HUES64 (cell line): ENCODE measurements around the gene OR2B2.
"Not testable (repeated sequence)": the region's sequence is repeated elsewhere in the genome, so short reads cannot be mapped to it uniquely, and the experiment has no call there.

ENCODE experiments used
- H3K27ac ChIP-seq: 2 replicates; pipeline ENCODE4 v1.7.0; 2013; ENCODE audit warnings: low read depth, low read length, inconsistent platforms
- H3K27me3 ChIP-seq: 2 replicates; pipeline ENCODE4 v1.6.1; 2013; ENCODE audit warnings: mild to moderate bottlenecking, low read length; ENCODE audit not compliant: insufficient read depth
- H3K36me3 ChIP-seq: 2 replicates; pipeline ENCODE4 v1.6.1; 2013; ENCODE audit warnings: mild to moderate bottlenecking, low read length; ENCODE audit not compliant: insufficient read depth
- H3K4me1 ChIP-seq: 2 replicates; pipeline ENCODE4 v1.6.1; 2013; ENCODE audit warnings: mild to moderate bottlenecking, low read length, moderate library complexity; ENCODE audit not compliant: insufficient read depth
- H3K4me3 ChIP-seq: 2 replicates; pipeline ENCODE4 v1.5.1; 2013; ENCODE audit warnings: mild to moderate bottlenecking, low read length, moderate library complexity
- H3K9ac ChIP-seq: 2 replicates; pipeline ENCODE4 v1.6.1; 2013; ENCODE audit warnings: mild to moderate bottlenecking, low read depth, low read length
- H3K9me3 ChIP-seq: 2 replicates; pipeline ENCODE4 v1.6.1; 2013; ENCODE audit warnings: low read depth, low read length; ENCODE audit not compliant: insufficient read depth
- whole genome bisulfite sequencing: fragments of 150-250, 120-280 bp; methylation state at CpG from one replicate; pipeline ENCODE4 v1.1.7; 2013; ENCODE audit warnings: missing lambda C conversion rate; 5-methylcytosine and 5-hydroxymethylcytosine counted together

OR2B2 gene

GRCh38 chr6:27908017-27908416 is 4.2 kb downstream of the OR2B2 start:
- WGBS, result 100% methylated on average over 1 of the region's 1 CpG
- Histone ChIP-seq H3K27ac (no peak overlapping the region), H3K4me1 (no peaks in the 10 kb centered on the region), H3K4me3 (no peak overlapping the region), H3K27me3 (no peaks in the 10 kb centered on the region), H3K9me3 (no peaks in the 10 kb centered on the region), H3K9ac (no peak overlapping the region), H3K36me3 (no peaks in the 10 kb centered on the region)

- 2% methylated on average over 31 of the region's 38 CpGs for WGBS
- H3K4me1 ChIP-seq, result no peaks in the 10 kb centered on the region; the same call in none of the 2 replicates
- peak overlapping the region; percentile 88 for H3K9ac ChIP-seq
- H3K27ac ChIP-seq, result peak overlapping the region; percentile 72
- H3K27me3 ChIP-seq, result no peaks in the 10 kb centered on the region
- peak overlapping the region; percentile 95 for H3K4me3 ChIP-seq
- H3K36me3 ChIP-seq, result no peaks in the 10 kb centered on the region
- no peaks in the 10 kb centered on the region for H3K9me3 ChIP-seq
These were observed 9.6 kb downstream of the OR2B2 start for GRCh38 chr6:27902335-27903314.

- Histone ChIP-seq H3K27ac (no peak overlapping the region), H3K4me3 (peak overlapping the region; percentile 95), H3K9me3 (no peaks in the 10 kb centered on the region), H3K27me3 (no peaks in the 10 kb centered on the region), H3K36me3 (no peaks in the 10 kb centered on the region), H3K9ac (no peak overlapping the region), H3K4me1 (no peaks in the 10 kb centered on the region; the same call in none of the 2 replicates)
- WGBS, result 83% methylated on average over 7 of the region's 8 CpGs
These were observed 10.4 kb downstream of the OR2B2 start for GRCh38 chr6:27901801-27902200.

- not testable (repeated sequence) for H3K27me3 ChIP-seq, H3K27ac ChIP-seq, H3K9ac ChIP-seq, H3K9me3 ChIP-seq, H3K4me3 ChIP-seq, H3K36me3 ChIP-seq, H3K4me1 ChIP-seq
- 94% methylated on average over 6 of the region's 7 CpGs for WGBS
These were observed 12.0 kb downstream of the OR2B2 start for GRCh38 chr6:27900197-27900596.

GRCh38 chr6:27899543-27899942 is 12.7 kb downstream of the OR2B2 start:
- Histone ChIP-seq H3K9ac (no peak overlapping the region), H3K4me3 (no peak overlapping the region), H3K4me1 (no peaks in the 10 kb centered on the region; the same call in none of the 2 replicates), H3K9me3 (no peaks in the 10 kb centered on the region), H3K27ac (no peak overlapping the region), H3K36me3 (no peaks in the 10 kb centered on the region), H3K27me3 (no peaks in the 10 kb centered on the region)

GRCh38 chr6:27897580-27898206 is 14.5 kb downstream of the OR2B2 start:
- Histone ChIP-seq H3K27ac (no peak overlapping the region), H3K27me3 (no peaks in the 10 kb centered on the region), H3K4me1 (no peaks in the 10 kb centered on the region; the same call in none of the 2 replicates), H3K4me3 (no peak overlapping the region), H3K9ac (no peak overlapping the region), H3K36me3 (no peaks in the 10 kb centered on the region), H3K9me3 (no peaks in the 10 kb centered on the region)
- 91% methylated on average over 3 of the region's 3 CpGs for WGBS

- H3K4me3 ChIP-seq, result no peak overlapping the region; the same call in 1 of the 2 replicates
- H3K9ac ChIP-seq, result no peak overlapping the region; the same call in 1 of the 2 replicates
- no peaks in the 10 kb centered on the region for H3K36me3 ChIP-seq
- WGBS, result 88% methylated on average over 3 of the region's 4 CpGs
- H3K27me3 ChIP-seq, result no peaks in the 10 kb centered on the region
- H3K4me1 ChIP-seq, result no peaks in the 10 kb centered on the region; the same call in none of the 2 replicates
- no peaks in the 10 kb centered on the region for H3K9me3 ChIP-seq
- no peak overlapping the region for H3K27ac ChIP-seq
These were observed 15.8 kb downstream of the OR2B2 start for GRCh38 chr6:27896398-27896796.

GRCh38 chr6:27894839-27895762 is 17.1 kb downstream of the OR2B2 start:
- 0% methylated on average over 27 of the region's 28 CpGs for WGBS
- Histone ChIP-seq H3K4me3 (peak overlapping the region; percentile 84), H3K27ac (peak overlapping the region; percentile 95), H3K27me3 (no peaks in the 10 kb centered on the region), H3K9ac (peak overlapping the region; percentile 99), H3K4me1 (no peaks in the 10 kb centered on the region; the same call in none of the 2 replicates), H3K9me3 (no peaks in the 10 kb centered on the region), H3K36me3 (no peaks in the 10 kb centered on the region)

GRCh38 chr6:27893836-27894807 is 18.1 kb downstream of the OR2B2 start:
- H3K27me3 ChIP-seq, result no peaks in the 10 kb centered on the region
- H3K36me3 ChIP-seq, result no peaks in the 10 kb centered on the region
- WGBS, result under 1% methylated on average over 48 of the region's 48 CpGs
- peaks cover 3% of the 10 kb centered on the region for H3K4me1 ChIP-seq
- peak overlapping the region; percentile 84 for H3K4me3 ChIP-seq
- no peaks in the 10 kb centered on the region for H3K9me3 ChIP-seq
- peak overlapping the region; percentile 99 for H3K9ac ChIP-seq
- H3K27ac ChIP-seq, result peak overlapping the region; percentile 95
